Mucosa of stomach (tissue), 1 donor: ENCODE measurements around the gene TMEM92.
"Not testable (repeated sequence)": the region's sequence is repeated elsewhere in the genome, so short reads cannot be mapped to it uniquely, and the experiment has no call there.

Experiments used
- H3K27me3 ChIP-seq: one replicate; pipeline ENCODE4 v1.7.0; 2013; ENCODE audit warnings: mild to moderate bottlenecking, low read length; ENCODE audit not compliant: control insufficient read depth, insufficient read depth
- H3K36me3 ChIP-seq: one replicate; pipeline ENCODE4 v1.7.0; 2013; ENCODE audit warnings: low read length; ENCODE audit not compliant: control insufficient read depth, insufficient read depth
- H3K4me1 ChIP-seq: one replicate; pipeline ENCODE4 v1.7.0; 2013; ENCODE audit warnings: mild to moderate bottlenecking, low read length; ENCODE audit not compliant: control insufficient read depth, insufficient read depth
- H3K4me3 ChIP-seq: one replicate; pipeline ENCODE4 v1.7.0; 2013; ENCODE audit warnings: low read length
- H3K9ac ChIP-seq: one replicate; pipeline ENCODE4 v1.7.0; 2013; ENCODE audit warnings: mild to moderate bottlenecking, low read length, moderate library complexity
- H3K9me3 ChIP-seq: one replicate; pipeline ENCODE4 v1.7.0; 2013; ENCODE audit warnings: mild to moderate bottlenecking, low read length, moderate library complexity; ENCODE audit not compliant: control insufficient read depth
- donor health status: Pancreatic carcinoma.

The TMEM92 gene

GRCh38 chr17:50311483-50311882 is 37.2 kb downstream of the TMEM92 start:
- Histone ChIP-seq H3K4me1 (no peaks in the 10 kb centered on the region), H3K9ac (no peak overlapping the region), H3K4me3 (no peak overlapping the region), H3K9me3 (no peaks in the 10 kb centered on the region), H3K27me3 (no peaks in the 10 kb centered on the region), H3K36me3 (no peaks in the 10 kb centered on the region)

- H3K4me3 ChIP-seq: no peak overlapping the region
- no peaks in the 10 kb centered on the region for H3K36me3 ChIP-seq
- H3K9me3 ChIP-seq: no peaks in the 10 kb centered on the region
- H3K4me1 ChIP-seq: no peaks in the 10 kb centered on the region
- H3K9ac ChIP-seq: no peak overlapping the region
- H3K27me3 ChIP-seq: no peaks in the 10 kb centered on the region
Observed at GRCh38 chr17:50312308-50312707, 38.0 kb downstream of the TMEM92 start.

- H3K27me3 ChIP-seq: no peaks in the 10 kb centered on the region
- no peaks in the 10 kb centered on the region for H3K4me1 ChIP-seq
- H3K36me3 ChIP-seq: no peaks in the 10 kb centered on the region
- no peak overlapping the region for H3K4me3 ChIP-seq
- no peaks in the 10 kb centered on the region for H3K9me3 ChIP-seq
- no peak overlapping the region for H3K9ac ChIP-seq
Observed at GRCh38 chr17:50314456-50315011, 40.3 kb downstream of the TMEM92 start.

GRCh38 chr17:50316016-50316587 is 41.8 kb downstream of the TMEM92 start:
- H3K4me3 ChIP-seq: no peak overlapping the region
- H3K4me1 ChIP-seq: no peaks in the 10 kb centered on the region
- H3K9me3 ChIP-seq: no peaks in the 10 kb centered on the region
- H3K36me3 ChIP-seq: no peaks in the 10 kb centered on the region
- H3K9ac ChIP-seq: no peak overlapping the region
- no peaks in the 10 kb centered on the region for H3K27me3 ChIP-seq

GRCh38 chr17:50316660-50317059 is 42.4 kb downstream of the TMEM92 start:
- not testable (repeated sequence) for H3K36me3 ChIP-seq, H3K9ac ChIP-seq, H3K4me3 ChIP-seq, H3K4me1 ChIP-seq, H3K9me3 ChIP-seq, H3K27me3 ChIP-seq

- Histone ChIP-seq H3K9me3 (no peaks in the 10 kb centered on the region), H3K4me3 (no peak overlapping the region), H3K9ac (no peak overlapping the region), H3K4me1 (no peaks in the 10 kb centered on the region), H3K27me3 (no peaks in the 10 kb centered on the region), H3K36me3 (no peaks in the 10 kb centered on the region)
Observed at GRCh38 chr17:50317121-50317520, 42.9 kb downstream of the TMEM92 start.

- Histone ChIP-seq H3K4me3 (no peak overlapping the region), H3K36me3 (no peaks in the 10 kb centered on the region), H3K4me1 (no peaks in the 10 kb centered on the region), H3K9me3 (no peaks in the 10 kb centered on the region), H3K27me3 (no peaks in the 10 kb centered on the region), H3K9ac (no peak overlapping the region)
Observed at GRCh38 chr17:50318501-50319285, 44.4 kb downstream of the TMEM92 start.

- H3K36me3 ChIP-seq: no peaks in the 10 kb centered on the region
- H3K9ac ChIP-seq: no peak overlapping the region
- H3K4me3 ChIP-seq: no peak overlapping the region
- no peaks in the 10 kb centered on the region for H3K9me3 ChIP-seq
- no peaks in the 10 kb centered on the region for H3K27me3 ChIP-seq
- H3K4me1 ChIP-seq: no peaks in the 10 kb centered on the region
Observed at GRCh38 chr17:50319306-50320004, 45.2 kb downstream of the TMEM92 start.

GRCh38 chr17:50322271-50322670 is 48.0 kb downstream of the TMEM92 start:
- Histone ChIP-seq H3K36me3 (no peaks in the 10 kb centered on the region), H3K27me3 (no peaks in the 10 kb centered on the region), H3K4me1 (no peaks in the 10 kb centered on the region)

GRCh38 chr17:50323060-50323459 is 48.8 kb downstream of the TMEM92 start:
- no peaks in the 10 kb centered on the region for H3K9me3 ChIP-seq
- H3K4me3 ChIP-seq: no peak overlapping the region
- H3K27me3 ChIP-seq: no peaks in the 10 kb centered on the region
- no peaks in the 10 kb centered on the region for H3K36me3 ChIP-seq
- H3K4me1 ChIP-seq: no peaks in the 10 kb centered on the region
- H3K9ac ChIP-seq: no peak overlapping the region

More at GRCh38 chr17:50322271-50322670, 48.0 kb downstream of the TMEM92 start:
- H3K9me3 ChIP-seq: no peaks in the 10 kb centered on the region
- H3K9ac ChIP-seq: no peak overlapping the region
- no peak overlapping the region for H3K4me3 ChIP-seq

- Histone ChIP-seq H3K4me1 (no peaks in the 10 kb centered on the region), H3K9ac (no peak overlapping the region), H3K27me3 (peaks cover 3% of the 10 kb centered on the region), H3K4me3 (no peak overlapping the region), H3K36me3 (no peaks in the 10 kb centered on the region), H3K9me3 (no peaks in the 10 kb centered on the region)
Observed at GRCh38 chr17:50325906-50326305, 51.6 kb downstream of the TMEM92 start.

GRCh38 chr17:50326831-50327364 is 52.6 kb downstream of the TMEM92 start:
- H3K36me3 ChIP-seq: no peaks in the 10 kb centered on the region
- no peaks in the 10 kb centered on the region for H3K4me1 ChIP-seq
- H3K9ac ChIP-seq: no peak overlapping the region
- no peak overlapping the region for H3K4me3 ChIP-seq
- H3K27me3 ChIP-seq: peaks cover 3% of the 10 kb centered on the region
- no peaks in the 10 kb centered on the region for H3K9me3 ChIP-seq
